IPS-18c (cell line): ENCODE results near the gene POLR2L.

Experiments
- H3K4me3 ChIP-seq: 2 replicates; pipeline ENCODE4 v1.7.0; 2013; ENCODE audit warnings: low read depth, mild to moderate bottlenecking, low read length, moderate library complexity; ENCODE audit not compliant: insufficient read depth
- H3K9me3 ChIP-seq: one replicate; pipeline ENCODE4 v1.6.1; 2013; ENCODE audit warnings: mild to moderate bottlenecking, low read length, moderate library complexity; ENCODE audit not compliant: control insufficient read depth, insufficient read depth

POLR2L gene

GRCh38 chr11:812390-812789 lies 29.9 kb downstream of the POLR2L start:
- Histone ChIP-seq H3K4me3 (no peak overlapping the region), H3K9me3 (no peaks in the 10 kb centered on the region)

- Histone ChIP-seq H3K9me3 (no peaks in the 10 kb centered on the region), H3K4me3 (peak overlapping the region; percentile 99)
Observed at GRCh38 chr11:811446-812245, 30.7 kb downstream of the POLR2L start.

- peak overlapping the region; percentile 99 for H3K4me3 ChIP-seq
- no peaks in the 10 kb centered on the region for H3K9me3 ChIP-seq
Observed at GRCh38 chr11:810040-810567, 32.2 kb downstream of the POLR2L start.

- Histone ChIP-seq H3K4me3 (peak within 1 kb of the TSS; percentile 99), H3K9me3 (no peaks in the 10 kb centered on the region)
Observed at GRCh38 chr11:809287-810039, 32.9 kb downstream of the POLR2L start, which contains the start of gene RPLP2. Gene RPLP2 (plus strand): TSS chr11:809967. CDS start chr11:810235, 268 bp downstream.

GRCh38 chr11:808427-809286 lies 33.7 kb downstream of the POLR2L start:
- no peaks in the 10 kb centered on the region for H3K9me3 ChIP-seq
- peak overlapping the region; percentile 99 for H3K4me3 ChIP-seq

GRCh38 chr11:804599-804964 lies 37.7 kb downstream of the POLR2L start:
- Histone ChIP-seq H3K4me3 (peak overlapping the region; percentile 58), H3K9me3 (no peaks in the 10 kb centered on the region)

GRCh38 chr11:803770-804598 lies 38.3 kb downstream of the POLR2L start:
- no peaks in the 10 kb centered on the region for H3K9me3 ChIP-seq
- H3K4me3 ChIP-seq, result peak overlapping the region; percentile 58

- no peaks in the 10 kb centered on the region for H3K9me3 ChIP-seq
- 0 out of 2 replicates have a peak overlapping the region, but pooled peaks have one; percentile 58 for H3K4me3 ChIP-seq
Observed at GRCh38 chr11:803467-803742, 38.9 kb downstream of the POLR2L start.

GRCh38 chr11:802693-803466 lies 39.4 kb downstream of the POLR2L start:
- no peak overlapping the region for H3K4me3 ChIP-seq
- no peaks in the 10 kb centered on the region for H3K9me3 ChIP-seq

- no peak overlapping the region for H3K4me3 ChIP-seq
- no peaks in the 10 kb centered on the region for H3K9me3 ChIP-seq
Observed at GRCh38 chr11:802018-802617, 40.2 kb downstream of the POLR2L start.

- H3K9me3 ChIP-seq, result no peaks in the 10 kb centered on the region
- no peak overlapping the region for H3K4me3 ChIP-seq
Observed at GRCh38 chr11:801097-801780, 41.1 kb downstream of the POLR2L start.

GRCh38 chr11:800473-800872 lies 41.9 kb downstream of the POLR2L start:
- Histone ChIP-seq H3K4me3 (no peak overlapping the region), H3K9me3 (no peaks in the 10 kb centered on the region)

- Histone ChIP-seq H3K9me3 (no peaks in the 10 kb centered on the region), H3K4me3 (no peak overlapping the region)
Observed at GRCh38 chr11:799641-800316, 42.5 kb downstream of the POLR2L start.

- no peaks in the 10 kb centered on the region for H3K9me3 ChIP-seq
- H3K4me3 ChIP-seq, result peak within 1 kb of the TSS; percentile 86
Observed at GRCh38 chr11:798093-798713, 44.1 kb downstream of the POLR2L start, which contains the start of gene SLC25A22. Gene SLC25A22 (minus strand): TSS chr11:798281. CDS start chr11:795006, 3,275 bp downstream.
